ENCODE results near the gene ALG9. TPM values are rescaled to one million over a fixed set of nuclear protein-coding genes. Genes with fewer than 3 reads are reported as not detected.
"Not testable (repeated sequence)": the region's sequence is repeated elsewhere in the genome, so short reads cannot be mapped to it uniquely, and the experiment has no call there.

Gene ALG9
- total RNA-seq, 1 donor from 2014 or later, result 32.6 TPM

GRCh38 chr11:111908639-111909305 is 37.4 kb upstream of the ALG9 start:
- intact Hi-C loops (cut with micrococcal nuclease), result no loop called here
- Mint-ChIP-seq H3K4me3 (no peak overlapping the region), H3K27me3 (peaks cover 48% of the 10 kb centered on the region), H3K27ac (no peak overlapping the region), H3K4me1 (peaks cover 1% of the 10 kb centered on the region), H3K9me3 (no peaks in the 10 kb centered on the region), H3K36me3 (ENCODE audit: low read depth) (no peaks in the 10 kb centered on the region)
- no peak for DNase-seq

- Mint-ChIP-seq H3K4me1 (peaks cover 1% of the 10 kb centered on the region), H3K4me3 (no peak overlapping the region), H3K27ac (no peak overlapping the region), H3K27me3 (peaks cover 41% of the 10 kb centered on the region), H3K36me3 (ENCODE audit: low read depth) (no peaks in the 10 kb centered on the region), H3K9me3 (no peaks in the 10 kb centered on the region)
- intact Hi-C loops (cut with micrococcal nuclease), result no loop called here
- DNase-seq, result no peak
These were observed 35.3 kb upstream of the ALG9 start for GRCh38 chr11:111906680-111907079.

- intact Hi-C loops (cut with micrococcal nuclease), result no loop called here
- H3K27me3 Mint-ChIP-seq, result peaks cover 29% of the 10 kb centered on the region
- H3K36me3 Mint-ChIP-seq (ENCODE audit: low read depth), result no peaks in the 10 kb centered on the region
- no peaks in the 10 kb centered on the region for H3K9me3 Mint-ChIP-seq
- H3K27ac Mint-ChIP-seq, result no peak overlapping the region
- H3K4me1 Mint-ChIP-seq, result peaks cover 1% of the 10 kb centered on the region
- no peak overlapping the region for H3K4me3 Mint-ChIP-seq
- DNase-seq, result no peak
These were observed 34.0 kb upstream of the ALG9 start for GRCh38 chr11:111905411-111905810.

GRCh38 chr11:111886844-111887243 is 15.5 kb upstream of the ALG9 start:
- H3K27me3 Mint-ChIP-seq, result peaks cover 3% of the 10 kb centered on the region
- no peak for DNase-seq
- H3K9me3 Mint-ChIP-seq, result no peaks in the 10 kb centered on the region
- H3K4me1 Mint-ChIP-seq, result no peaks in the 10 kb centered on the region
- H3K27ac Mint-ChIP-seq, result no peak overlapping the region
- no peak overlapping the region for H3K4me3 Mint-ChIP-seq
- intact Hi-C loops (cut with micrococcal nuclease), result no loop called here
- no peaks in the 10 kb centered on the region for H3K36me3 Mint-ChIP-seq (ENCODE audit: low read depth)

- no peak for DNase-seq
- Mint-ChIP-seq H3K4me1 (no peaks in the 10 kb centered on the region), H3K36me3 (ENCODE audit: low read depth) (no peaks in the 10 kb centered on the region), H3K4me3 (no peak overlapping the region), H3K9me3 (no peaks in the 10 kb centered on the region), H3K27me3 (peaks cover 2% of the 10 kb centered on the region), H3K27ac (no peak overlapping the region)
- intact Hi-C loops (cut with micrococcal nuclease), result no loop called here
These were observed 14.7 kb upstream of the ALG9 start for GRCh38 chr11:111886032-111886431.

- H3K4me3 Mint-ChIP-seq; H3K36me3 Mint-ChIP-seq (ENCODE audit: low read depth); H3K9me3 Mint-ChIP-seq; intact Hi-C loops (cut with micrococcal nuclease); DNase-seq; H3K27ac Mint-ChIP-seq; H3K4me1 Mint-ChIP-seq; H3K27me3 Mint-ChIP-seq: not testable (repeated sequence)
These were observed 13.7 kb upstream of the ALG9 start for GRCh38 chr11:111885053-111885452.

- no peak for DNase-seq
- Mint-ChIP-seq H3K4me3 (no peak overlapping the region), H3K27me3 (no peaks in the 10 kb centered on the region), H3K27ac (no peak overlapping the region), H3K4me1 (peaks cover 10% of the 10 kb centered on the region), H3K9me3 (no peaks in the 10 kb centered on the region), H3K36me3 (ENCODE audit: low read depth) (peaks cover 4% of the 10 kb centered on the region)
- intact Hi-C loops (cut with micrococcal nuclease), result no loop called here
These were observed 10.8 kb upstream of the ALG9 start for GRCh38 chr11:111882202-111882601.

GRCh38 chr11:111879637-111879960 is 8.2 kb upstream of the ALG9 start:
- Mint-ChIP-seq H3K4me1 (peaks cover 10% of the 10 kb centered on the region), H3K9me3 (no peaks in the 10 kb centered on the region), H3K4me3 (peak overlapping the region; percentile 95), H3K36me3 (ENCODE audit: low read depth) (peaks cover 8% of the 10 kb centered on the region), H3K27me3 (no peaks in the 10 kb centered on the region), H3K27ac (peak overlapping the region; percentile 99)
- intact Hi-C loops (cut with micrococcal nuclease), result loop anchor here (1.0 to 10.0 kb wide), 10 partner anchors 8 to 502 kb away; partner anchors contain the start of genes ALG9, DLAT, NKAPD1 and PIH1D2
- no peak for DNase-seq

GRCh38 chr11:111878849-111879636 is 7.7 kb upstream of the ALG9 start, which contains the start of the genes CFAP68 and FDXACB1:
CFAP68 (plus strand) TSS chr11:111879541; CDS start chr11:111879561, 20 bp downstream.
FDXACB1 (minus strand) TSS chr11:111879165; CDS start chr11:111879132, 33 bp downstream.
- H3K4me3 Mint-ChIP-seq, result peak within 1 kb of the TSS; percentile 95
- H3K9me3 Mint-ChIP-seq, result no peaks in the 10 kb centered on the region
- intact Hi-C loops (cut with micrococcal nuclease), result loop anchor here (1.0 to 10.0 kb wide), 10 partner anchors 8 to 502 kb away; partner anchors contain the start of genes ALG9, DLAT, NKAPD1 and PIH1D2
- H3K4me1 Mint-ChIP-seq, result peaks cover 10% of the 10 kb centered on the region
- peak within 1 kb of the TSS; percentile 99 for H3K27ac Mint-ChIP-seq
- H3K36me3 Mint-ChIP-seq (ENCODE audit: low read depth), result peaks cover 11% of the 10 kb centered on the region
- no peaks in the 10 kb centered on the region for H3K27me3 Mint-ChIP-seq
- peak; percentile 98 for DNase-seq

GRCh38 chr11:111878385-111878848 is 7.0 kb upstream of the ALG9 start:
- Mint-ChIP-seq H3K36me3 (ENCODE audit: low read depth) (peaks cover 12% of the 10 kb centered on the region), H3K4me1 (peaks cover 10% of the 10 kb centered on the region), H3K27ac (peak overlapping the region; percentile 99), H3K9me3 (no peaks in the 10 kb centered on the region), H3K27me3 (no peaks in the 10 kb centered on the region), H3K4me3 (peak overlapping the region; percentile 95)
- intact Hi-C loops (cut with micrococcal nuclease), result loop anchor here (2.0 to 10.0 kb wide), 5 partner anchors 104 to 501 kb away; partner anchors contain the start of genes DLAT, POU2AF1 and PPP2R1B
- DNase-seq, result no peak

GRCh38 chr11:111871693-111872161 is 346 bp upstream of the ALG9 start:
- Mint-ChIP-seq H3K27ac (peak overlapping the region; percentile 76), H3K4me1 (peaks cover 11% of the 10 kb centered on the region), H3K27me3 (no peaks in the 10 kb centered on the region), H3K4me3 (peak overlapping the region; percentile 96), H3K36me3 (ENCODE audit: low read depth) (peaks cover 29% of the 10 kb centered on the region), H3K9me3 (no peaks in the 10 kb centered on the region)
- no peak for DNase-seq
- intact Hi-C loops (cut with micrococcal nuclease), result loop anchor here (1.0 to 10.0 kb wide), 5 partner anchors 8 to 413 kb away; partner anchors contain the start of genes CFAP68, DLAT, FDXACB1 and SIK2

GRCh38 chr11:111870522-111870885 is 877 bp downstream of the ALG9 start:
- Mint-ChIP-seq H3K36me3 (ENCODE audit: low read depth) (peaks cover 36% of the 10 kb centered on the region), H3K4me3 (peak overlapping the region; percentile 96), H3K27ac (peak overlapping the region; percentile 90), H3K27me3 (no peaks in the 10 kb centered on the region), H3K9me3 (no peaks in the 10 kb centered on the region), H3K4me1 (peaks cover 11% of the 10 kb centered on the region)
- intact Hi-C loops (cut with micrococcal nuclease), result loop anchor here (2.0 to 10.0 kb wide), 4 partner anchors 56 to 414 kb away; partner anchors contain the start of genes DLAT and SIK2
- no peak for DNase-seq

GRCh38 chr11:111870113-111870512 is 1.3 kb downstream of the ALG9 start:
- H3K9me3 Mint-ChIP-seq, result no peaks in the 10 kb centered on the region
- peaks cover 11% of the 10 kb centered on the region for H3K4me1 Mint-ChIP-seq
- H3K36me3 Mint-ChIP-seq (ENCODE audit: low read depth), result peaks cover 38% of the 10 kb centered on the region
- H3K27me3 Mint-ChIP-seq, result no peaks in the 10 kb centered on the region
- H3K4me3 Mint-ChIP-seq, result peak overlapping the region; percentile 28
- intact Hi-C loops (cut with micrococcal nuclease), result loop anchor here (2.0 to 10.0 kb wide), 4 partner anchors 57 to 415 kb away; partner anchors contain the start of genes DLAT and SIK2
- no peak for DNase-seq
- H3K27ac Mint-ChIP-seq, result no peak overlapping the region

GRCh38 chr11:111860257-111860656 is 11.1 kb downstream of the ALG9 start:
- Mint-ChIP-seq H3K9me3 (no peaks in the 10 kb centered on the region), H3K4me1 (no peaks in the 10 kb centered on the region), H3K27ac (no peak overlapping the region), H3K36me3 (ENCODE audit: low read depth) (peaks cover 40% of the 10 kb centered on the region), H3K27me3 (no peaks in the 10 kb centered on the region), H3K4me3 (no peak overlapping the region)
- DNase-seq, result no peak
- intact Hi-C loops (cut with micrococcal nuclease), result no loop called here

Data from activated CD4-positive, alpha-beta T cell treated with anti-CD3 and anti-CD28 coated beads, Interleukin-2, amount 10 ng/mL, durations not matched to agents 24 days and 14 days (primary cell).